GM20000 (cell line): ENCODE data around the gene HPCAL1.

ENCODE experiments used
- DNase-seq: peaks from one replicate; pipeline ENCODE4 v3.0.0; 2012; ENCODE audit warnings: low spot score
- TF ChIP-seq, protein P1 (sequence below): IDR thresholded peaks from 2 replicates; pipeline ENCODE4 v1.5.1; 2012; ENCODE audit warnings: mild to moderate bottlenecking, control low read depth; ENCODE audit errors: extremely low read depth, missing control alignments

Gene HPCAL1

DNA sequence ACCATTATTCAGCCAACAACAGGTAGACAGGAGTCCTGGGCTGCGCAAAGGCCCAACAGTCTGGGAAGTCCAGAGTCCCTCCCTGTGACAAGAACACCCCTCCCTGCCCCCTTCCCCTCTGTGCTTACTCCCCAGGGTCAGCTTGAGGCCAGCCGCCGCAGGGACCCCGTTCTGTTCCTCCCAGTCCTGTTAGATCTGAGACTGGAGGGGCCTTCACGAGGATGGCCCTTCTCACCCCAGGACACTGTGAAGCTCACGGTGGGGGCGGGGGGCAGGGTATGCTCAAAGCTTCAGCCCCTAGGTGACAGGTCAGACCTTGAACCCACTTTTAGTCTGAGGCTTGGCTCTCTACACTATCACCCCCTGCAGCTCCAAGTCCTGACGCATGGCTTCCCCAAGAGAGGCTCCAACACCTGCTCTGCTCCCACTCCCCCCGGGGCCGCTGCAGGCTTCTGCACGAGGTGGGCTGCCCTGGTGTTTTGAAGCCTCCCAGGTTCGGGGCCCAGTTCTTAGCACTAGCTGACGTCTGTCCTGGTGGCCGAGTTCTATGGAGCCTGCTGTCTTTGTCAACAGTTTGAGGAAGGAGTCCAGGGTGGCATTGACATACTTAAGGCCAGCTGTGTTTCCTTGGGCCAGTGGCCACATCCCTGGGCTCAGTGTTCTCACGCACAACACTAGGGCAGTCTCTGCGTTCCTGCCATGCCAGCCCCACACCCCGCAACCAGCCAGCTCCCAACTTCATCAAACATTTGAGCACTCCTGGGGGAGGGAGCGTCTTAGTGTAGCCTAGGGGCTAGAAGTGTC lies 37.2 kb upstream of the HPCAL1 start:
- DNase-seq, result no peak
- TF ChIP-seq, protein P1, sequence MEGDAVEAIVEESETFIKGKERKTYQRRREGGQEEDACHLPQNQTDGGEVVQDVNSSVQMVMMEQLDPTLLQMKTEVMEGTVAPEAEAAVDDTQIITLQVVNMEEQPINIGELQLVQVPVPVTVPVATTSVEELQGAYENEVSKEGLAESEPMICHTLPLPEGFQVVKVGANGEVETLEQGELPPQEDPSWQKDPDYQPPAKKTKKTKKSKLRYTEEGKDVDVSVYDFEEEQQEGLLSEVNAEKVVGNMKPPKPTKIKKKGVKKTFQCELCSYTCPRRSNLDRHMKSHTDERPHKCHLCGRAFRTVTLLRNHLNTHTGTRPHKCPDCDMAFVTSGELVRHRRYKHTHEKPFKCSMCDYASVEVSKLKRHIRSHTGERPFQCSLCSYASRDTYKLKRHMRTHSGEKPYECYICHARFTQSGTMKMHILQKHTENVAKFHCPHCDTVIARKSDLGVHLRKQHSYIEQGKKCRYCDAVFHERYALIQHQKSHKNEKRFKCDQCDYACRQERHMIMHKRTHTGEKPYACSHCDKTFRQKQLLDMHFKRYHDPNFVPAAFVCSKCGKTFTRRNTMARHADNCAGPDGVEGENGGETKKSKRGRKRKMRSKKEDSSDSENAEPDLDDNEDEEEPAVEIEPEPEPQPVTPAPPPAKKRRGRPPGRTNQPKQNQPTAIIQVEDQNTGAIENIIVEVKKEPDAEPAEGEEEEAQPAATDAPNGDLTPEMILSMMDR, result no peak

DNA sequence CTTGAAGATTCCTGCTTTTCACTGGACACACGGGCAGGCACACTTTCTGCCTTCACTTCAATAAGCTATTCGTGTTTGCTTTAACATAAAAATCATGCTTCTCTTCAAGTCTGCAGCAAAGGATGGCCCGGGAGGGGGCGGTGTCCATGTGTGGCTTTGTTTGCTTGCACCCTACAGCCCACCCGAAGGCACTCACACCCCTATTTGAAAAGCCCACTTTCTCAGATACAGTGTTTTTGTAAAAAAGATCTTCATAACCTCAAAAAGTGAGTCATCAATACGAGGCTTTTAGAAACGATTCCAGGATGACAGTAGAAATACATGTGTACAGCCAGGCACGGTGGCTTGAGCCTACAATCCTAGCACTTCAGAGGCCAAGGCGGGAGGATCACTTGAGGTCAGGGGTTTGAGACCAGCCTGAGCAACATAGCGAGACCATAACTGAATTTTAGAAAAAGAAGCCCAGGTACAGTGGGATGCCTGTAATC lies 36.5 kb upstream of the HPCAL1 start:
- DNase-seq, result no peak
- TF ChIP-seq, protein P1, result no peak

GRCh38 chr2:10267036-10267435 lies 35.7 kb upstream of the HPCAL1 start:
- TF ChIP-seq, protein P1, result no peak
- no peak for DNase-seq

GRCh38 chr2:10267551-10268465 lies 34.9 kb upstream of the HPCAL1 start:
- TF ChIP-seq, protein P1, result no peak

DNA sequence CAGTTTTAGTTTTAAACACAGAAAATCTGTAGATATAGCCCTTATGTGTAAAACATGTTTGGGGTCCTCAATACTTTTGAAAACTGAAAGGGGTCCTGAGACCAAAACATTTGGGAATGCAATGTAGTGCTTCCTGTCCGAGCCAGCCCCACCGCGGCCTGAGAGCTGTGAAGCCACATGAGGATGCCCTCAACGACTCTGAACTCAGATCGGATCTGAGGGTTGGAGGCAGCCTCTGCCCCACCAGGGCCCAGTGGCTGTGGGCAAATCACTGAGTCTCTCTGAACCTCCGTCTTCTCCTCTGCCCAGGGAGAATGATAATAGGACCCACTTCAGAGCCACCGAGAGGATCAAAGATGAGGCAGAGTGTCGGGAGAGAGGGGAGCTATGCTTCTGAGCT lies 33.4 kb upstream of the HPCAL1 start:
- no peak for DNase-seq
- TF ChIP-seq, protein P1, result no peak

More at GRCh38 chr2:10267551-10268465, 34.9 kb upstream of the HPCAL1 start:
- DNase-seq, result no peak

- TF ChIP-seq, protein P1, result no peak
- DNase-seq, result no peak
These were observed 32.7 kb upstream of the HPCAL1 start for GRCh38 chr2:10269711-10270610.
